ENCODE results near the gene POLR1E.

Gene POLR1E

GRCh38 chr9:37539634-37540033 lies 53.9 kb downstream of the POLR1E start:
- no peak overlapping the region for H3K27ac ChIP-seq (ENCODE audit: low read length)
- H3F3A ChIP-seq (ENCODE audit: insufficient read depth, low read length) = no peaks in the 10 kb centered on the region
- H3K4me3 ChIP-seq (ENCODE audit: low read length) = no peak overlapping the region
- H3K9ac ChIP-seq (ENCODE audit: low read length) = no peak overlapping the region
- peaks cover 10% of the 10 kb centered on the region for H3K4me1 ChIP-seq (ENCODE audit: low read length)
- no peak overlapping the region for H3K4me2 ChIP-seq (ENCODE audit: low read depth, low read length)
- no peaks in the 10 kb centered on the region for H3K9me2 ChIP-seq (replicated peaks; ENCODE audit: insufficient read depth, low read length)
- no peaks in the 10 kb centered on the region for H3K9me3 ChIP-seq (replicated peaks; ENCODE audit: insufficient read depth, low read length)
- no peaks in the 10 kb centered on the region for H3K36me3 ChIP-seq (replicated peaks; ENCODE audit: insufficient read depth, low read length)
- TF ChIP-seq, protein P1, sequence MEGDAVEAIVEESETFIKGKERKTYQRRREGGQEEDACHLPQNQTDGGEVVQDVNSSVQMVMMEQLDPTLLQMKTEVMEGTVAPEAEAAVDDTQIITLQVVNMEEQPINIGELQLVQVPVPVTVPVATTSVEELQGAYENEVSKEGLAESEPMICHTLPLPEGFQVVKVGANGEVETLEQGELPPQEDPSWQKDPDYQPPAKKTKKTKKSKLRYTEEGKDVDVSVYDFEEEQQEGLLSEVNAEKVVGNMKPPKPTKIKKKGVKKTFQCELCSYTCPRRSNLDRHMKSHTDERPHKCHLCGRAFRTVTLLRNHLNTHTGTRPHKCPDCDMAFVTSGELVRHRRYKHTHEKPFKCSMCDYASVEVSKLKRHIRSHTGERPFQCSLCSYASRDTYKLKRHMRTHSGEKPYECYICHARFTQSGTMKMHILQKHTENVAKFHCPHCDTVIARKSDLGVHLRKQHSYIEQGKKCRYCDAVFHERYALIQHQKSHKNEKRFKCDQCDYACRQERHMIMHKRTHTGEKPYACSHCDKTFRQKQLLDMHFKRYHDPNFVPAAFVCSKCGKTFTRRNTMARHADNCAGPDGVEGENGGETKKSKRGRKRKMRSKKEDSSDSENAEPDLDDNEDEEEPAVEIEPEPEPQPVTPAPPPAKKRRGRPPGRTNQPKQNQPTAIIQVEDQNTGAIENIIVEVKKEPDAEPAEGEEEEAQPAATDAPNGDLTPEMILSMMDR (IDR thresholded peaks at IDR 0.05; ENCODE audit: low read length) = no peak
- TF ChIP-seq EZH2phosphoT487 (IDR thresholded peaks at IDR 0.05; ENCODE audit: low read length) (no peak), EZH2 (optimal IDR thresholded peaks at IDR 0.05; ENCODE audit: low read depth, low read length) (no peak)
- no peaks in the 10 kb centered on the region for H4K20me1 ChIP-seq (ENCODE audit: insufficient read depth, low read length)
- DNase-seq = no peak
- no peaks in the 10 kb centered on the region for H3K79me2 ChIP-seq (ENCODE audit: low read length)
- no peaks in the 10 kb centered on the region for H3K27me3 ChIP-seq (replicated peaks; ENCODE audit: insufficient read depth, low read length)
- H2AFZ ChIP-seq (ENCODE audit: low read length) = no peak overlapping the region

DNA sequence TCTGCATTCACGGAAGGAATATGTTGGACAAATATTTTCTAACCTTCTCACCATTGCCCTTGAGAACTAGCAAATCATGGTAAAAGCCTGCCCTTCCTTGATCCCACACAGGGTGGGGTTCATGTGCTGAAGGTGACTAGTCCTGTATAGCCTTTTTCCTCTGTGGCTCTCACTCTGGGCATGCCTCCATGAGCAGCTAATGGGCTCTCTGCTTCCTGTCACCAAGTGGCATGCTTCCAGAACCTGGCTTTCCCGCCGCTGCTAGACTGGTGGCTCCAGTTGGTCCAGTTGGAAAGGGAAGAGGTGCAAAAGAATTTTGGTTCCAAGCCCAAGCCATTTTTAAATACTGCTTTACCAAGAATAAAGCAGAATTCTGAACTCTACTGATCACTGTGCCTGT lies 54.9 kb downstream of the POLR1E start:
- TF ChIP-seq EZH2 (optimal IDR thresholded peaks at IDR 0.05; ENCODE audit: low read depth, low read length) (no peak), EZH2phosphoT487 (IDR thresholded peaks at IDR 0.05; ENCODE audit: low read length) (no peak)
- TF ChIP-seq, protein P1 (IDR thresholded peaks at IDR 0.05; ENCODE audit: low read length) = no peak
- H2AFZ ChIP-seq (ENCODE audit: low read length) = no peak overlapping the region
- H3K9me3 ChIP-seq (replicated peaks; ENCODE audit: insufficient read depth, low read length) = no peaks in the 10 kb centered on the region
- H3F3A ChIP-seq (ENCODE audit: insufficient read depth, low read length) = no peaks in the 10 kb centered on the region
- no peaks in the 10 kb centered on the region for H3K9me2 ChIP-seq (replicated peaks; ENCODE audit: insufficient read depth, low read length)
- no peaks in the 10 kb centered on the region for H3K27me3 ChIP-seq (replicated peaks; ENCODE audit: insufficient read depth, low read length)
- H3K4me1 ChIP-seq (ENCODE audit: low read length) = peaks cover 10% of the 10 kb centered on the region
- no peak overlapping the region for H3K27ac ChIP-seq (ENCODE audit: low read length)
- H3K9ac ChIP-seq (ENCODE audit: low read length) = no peak overlapping the region
- no peak for DNase-seq
- no peak overlapping the region for H3K4me2 ChIP-seq (ENCODE audit: low read depth, low read length)
- H3K36me3 ChIP-seq (replicated peaks; ENCODE audit: insufficient read depth, low read length) = no peaks in the 10 kb centered on the region
- H4K20me1 ChIP-seq (ENCODE audit: insufficient read depth, low read length) = no peaks in the 10 kb centered on the region
- H3K4me3 ChIP-seq (ENCODE audit: low read length) = no peak overlapping the region
- no peaks in the 10 kb centered on the region for H3K79me2 ChIP-seq (ENCODE audit: low read length)

- H3K4me1 ChIP-seq (ENCODE audit: low read length) = peaks cover 10% of the 10 kb centered on the region
These were observed 55.7 kb downstream of the POLR1E start for GRCh38 chr9:37541465-37541864.

More at GRCh38 chr9:37541465-37541864, 55.7 kb downstream of the POLR1E start:
- H3K9ac ChIP-seq (ENCODE audit: low read length) = no peak overlapping the region
- no peaks in the 10 kb centered on the region for H4K20me1 ChIP-seq (ENCODE audit: insufficient read depth, low read length)
- no peaks in the 10 kb centered on the region for H3K27me3 ChIP-seq (replicated peaks; ENCODE audit: insufficient read depth, low read length)
- H3K9me2 ChIP-seq (replicated peaks; ENCODE audit: insufficient read depth, low read length) = no peaks in the 10 kb centered on the region
- no peak overlapping the region for H3K4me2 ChIP-seq (ENCODE audit: low read depth, low read length)
- no peaks in the 10 kb centered on the region for H3F3A ChIP-seq (ENCODE audit: insufficient read depth, low read length)
- H3K36me3 ChIP-seq (replicated peaks; ENCODE audit: insufficient read depth, low read length) = no peaks in the 10 kb centered on the region
- H3K4me3 ChIP-seq (ENCODE audit: low read length) = no peak overlapping the region
- no peak overlapping the region for H2AFZ ChIP-seq (ENCODE audit: low read length)
- no peaks in the 10 kb centered on the region for H3K79me2 ChIP-seq (ENCODE audit: low read length)
- no peak for TF ChIP-seq EZH2phosphoT487 (IDR thresholded peaks at IDR 0.05; ENCODE audit: low read length)
- TF ChIP-seq EZH2 (optimal IDR thresholded peaks at IDR 0.05; ENCODE audit: low read depth, low read length) = no peak
- TF ChIP-seq, protein P1 (IDR thresholded peaks at IDR 0.05; ENCODE audit: low read length) = no peak
- H3K27ac ChIP-seq (ENCODE audit: low read length) = no peak overlapping the region
- DNase-seq = no peak
- no peaks in the 10 kb centered on the region for H3K9me3 ChIP-seq (replicated peaks; ENCODE audit: insufficient read depth, low read length)

Data from MM.1S (cell line).